Panc1 (cell line): Measurements from ENCODE around the gene DST. TPM values are rescaled to one million over a fixed set of nuclear protein-coding genes. Genes with fewer than 3 reads are reported as not detected.

Experiments used
- ATAC-seq: fragments of 200-7000 bp; cut with Tn5 transposase; 2 replicates; pipeline ENCODE4 v1.9.1; 2020; ENCODE audit warnings: mild to moderate bottlenecking, moderate library complexity
- BruUV-seq: library from RNA; stranded (reverse); fragments of 400-500 nt; replicated peaks from 2 replicates; lab custom pipeline; 2021; lab: Mats Ljungman, UMichigan
- CTCF ChIA-PET: fragments of 300-600 bp; sonication (Branson Sonifier 250); formaldehyde crosslinking; loops from one replicate; lab custom pipeline; 2022; ENCODE audit warnings: antibody characterized with exemption; lab: Charles Lee
- POLR2A ChIA-PET: fragments of 300-600 bp; sonication (Branson Sonifier 250); formaldehyde crosslinking; loops from one replicate; lab custom pipeline; 2022; ENCODE audit warnings: antibody characterized with exemption; lab: Charles Lee
- DNase-seq: peaks from one replicate; pipeline ENCODE4 v3.0.0-alpha.2; 2010; ENCODE audit warnings: low read depth, low spot score
- H3K27ac ChIP-seq: 2 replicates; pipeline ENCODE4 v1.5.1; 2011; ENCODE audit warnings: mild to moderate bottlenecking, low read length, inconsistent platforms
- H3K27me3 ChIP-seq: fragments of 200-500 bp; sonication (Bioruptor generic); 2 replicates; pipeline ENCODE4 v1.6.0; 2014; ENCODE audit warnings: low read length, inconsistent platforms; ENCODE audit not compliant: control insufficient read depth, insufficient read depth
- H3K36me3 ChIP-seq: fragments of 200-500 bp; sonication (Bioruptor generic); 2 replicates; pipeline ENCODE4 v1.5.1; 2014; ENCODE audit warnings: inconsistent platforms, mild to moderate bottlenecking, low read length, moderate library complexity; ENCODE audit not compliant: control insufficient read depth, insufficient read depth
- H3K4me1 ChIP-seq: 2 replicates; pipeline ENCODE4 v1.5.1; 2011; ENCODE audit warnings: inconsistent platforms, mild to moderate bottlenecking, low read length, moderate library complexity; ENCODE audit not compliant: control insufficient read depth, insufficient read depth
- H3K4me3 ChIP-seq, 2 experiments: 2 replicates each; pipeline ENCODE4 v1.5.1; 2011 to 2012; ENCODE audit warnings: low read depth in 2 of 2, low read length in 2 of 2, mild to moderate bottlenecking in 2 of 2, inconsistent platforms in 1 of 2, moderate library complexity in 1 of 2
- H3K9me3 ChIP-seq: fragments of 200-500 bp; sonication (Bioruptor generic); 2 replicates; pipeline ENCODE4 v1.5.1; 2014; ENCODE audit warnings: low read depth, mild to moderate bottlenecking, inconsistent platforms, low read length, moderate library complexity; ENCODE audit not compliant: control insufficient read depth, insufficient read depth
- CTCF ChIP-seq: fragments of 450-650 bp; IDR thresholded peaks from 2 replicates; pipeline ENCODE4 v1.5.1; 2017; ENCODE audit warnings: mild to moderate bottlenecking
- POLR2AphosphoS5 ChIP-seq: IDR thresholded peaks from 2 replicates; pipeline ENCODE4 v1.6.1; 2012; ENCODE audit warnings: mild to moderate bottlenecking, low read depth, low read length, moderate library complexity
- REST ChIP-seq, 2 experiments: IDR thresholded peaks; 2 replicates each; pipeline ENCODE4 v1.6.1; 2011 to 2012; ENCODE audit warnings: low read depth in 2 of 2, control low read depth in 1 of 2, low read length in 1 of 2, mild to moderate bottlenecking in 1 of 2, moderate library complexity in 1 of 2; ENCODE audit not compliant: insufficient read depth in 1 of 2
- SIN3A ChIP-seq: IDR thresholded peaks from 2 replicates; pipeline ENCODE4 v1.6.1; 2012; ENCODE audit warnings: low read depth, mild to moderate bottlenecking, low read length, moderate library complexity, borderline replicate concordance; ENCODE audit not compliant: insufficient read depth
- TCF7L2 ChIP-seq: IDR thresholded peaks from 2 replicates; pipeline ENCODE4 v1.6.1; 2011; ENCODE audit warnings: mild to moderate bottlenecking, low read depth, low read length, inconsistent platforms
- in situ Hi-C: cut with HindIII; loops from 2 replicates; pipeline ENCODE4 v1.10.0; 2016; ENCODE audit warnings: low sequenced_read_pairs, low pct_unique_long_range_greater_than_20kb
- intact Hi-C: fragments of 100-400 bp; cut with micrococcal nuclease; formaldehyde crosslinking; loops from one replicate; pipeline ENCODE4 v1.10.0; 2022; ENCODE audit not compliant: unreplicated experiment
- total RNA-seq: library from RNA; stranded (reverse); gene quantifications from one replicate; pipeline ENCODE4 v1.2.1, GENCODE V29; 2021; ENCODE audit not compliant: unreplicated experiment

Gene DST
- total RNA-seq, 1 experiment from 2014 or later, result 230 TPM

- in situ Hi-C loops, result no loop called here
- ATAC-seq, result no peak
- Histone ChIP-seq H3K36me3 (peaks cover 26% of the 10 kb centered on the region), H3K27ac (no peak overlapping the region), H3K4me1 (peaks cover 25% of the 10 kb centered on the region), H3K27me3 (no peaks in the 10 kb centered on the region), H3K9me3 (no peaks in the 10 kb centered on the region), H3K4me3 (no peak overlapping the region)
- CTCF ChIA-PET, result no interaction called here
- intact Hi-C loops, result no loop called here
- TF ChIP-seq TCF7L2 (no peak), POLR2AphosphoS5 (no peak), SIN3A (no peak), CTCF (no peak), REST (IDR thresholded peaks at IDR 0.05; ENCODE audit: insufficient read depth in 1 of 2, low read depth in 2 of 2, low read length in 1 of 2) (no peak)
- DNase-seq, result no peak
- no TSS peak for BruUV-seq
- POLR2A ChIA-PET, result no interaction called here
Measured at GRCh38 chr6:56537223-56537770, 105.4 kb downstream of the DST start.

- POLR2A ChIA-PET, result no interaction called here
Measured at GRCh38 chr6:56536536-56536935, 106.2 kb downstream of the DST start.

More at GRCh38 chr6:56536536-56536935, 106.2 kb downstream of the DST start:
- in situ Hi-C loops, result no loop called here
- no TSS peak for BruUV-seq
- CTCF ChIA-PET, result no interaction called here
- intact Hi-C loops, result no loop called here
- no peaks in the 10 kb centered on the region for H3K27me3 ChIP-seq
- no peaks in the 10 kb centered on the region for H3K9me3 ChIP-seq
- TF ChIP-seq REST (IDR thresholded peaks at IDR 0.05; ENCODE audit: insufficient read depth in 1 of 2, low read depth in 2 of 2, low read length in 1 of 2), result no peak
- TF ChIP-seq SIN3A, result no peak
- no peak for TF ChIP-seq TCF7L2
- TF ChIP-seq POLR2AphosphoS5, result no peak
- no peak for TF ChIP-seq CTCF
- H3K4me3 ChIP-seq, result no peak overlapping the region
- H3K4me1 ChIP-seq, result peaks cover 23% of the 10 kb centered on the region
- H3K36me3 ChIP-seq, result peaks cover 33% of the 10 kb centered on the region
- ATAC-seq (no peak), DNase-seq (no peak)
- H3K27ac ChIP-seq, result no peak overlapping the region
